K562 (cell line): ENCODE data around the gene OR8B8. TPM values are rescaled to one million over a fixed set of nuclear protein-coding genes. Genes with fewer than 3 reads are reported as not detected.

ENCODE experiments used
- C11orf30 ChIP-seq: fragments of 450-650 bp; IDR thresholded peaks from 2 replicates; pipeline ENCODE4 v1.6.1; 2016; ENCODE audit warnings: low read depth, mild to moderate bottlenecking
- CXXC5 ChIP-seq: fragments of 250-450 bp; sonication (Bioruptor Pico); IDR thresholded peaks from 2 replicates; pipeline ENCODE4 v1.8.0; 2022; ENCODE audit warnings: inconsistent platforms, mild to moderate bottlenecking, moderate library complexity
- ESRRA ChIP-seq: fragments of 450-650 bp; IDR thresholded peaks from 2 replicates; pipeline ENCODE4 v1.6.1; 2014; ENCODE audit warnings: low read depth, mild to moderate bottlenecking, moderate library complexity, borderline replicate concordance
- FOXP4 ChIP-seq: sonication (generic); formaldehyde crosslinking; IDR thresholded peaks from 2 replicates; pipeline ENCODE4 v1.8.0; 2022; ENCODE audit warnings: mild to moderate bottlenecking, missing genetic modification reagents, borderline replicate concordance
- MCM2 ChIP-seq: fragments of 450-650 bp; IDR thresholded peaks from 2 replicates; pipeline ENCODE4 v1.6.1; 2017; ENCODE audit warnings: low read depth, mild to moderate bottlenecking
- MYC ChIP-seq, 2 experiments: fragments of 250-450 bp in 1 of 2; sonication (Bioruptor Pico) in 1 of 2; IDR thresholded peaks; 2 replicates each; pipeline versions ENCODE4 v1.5.1 to v1.6.1; 2012 to 2021; ENCODE audit warnings: low read depth in 2 of 2, borderline replicate concordance in 1 of 2, improper control_type of control experiment in 1 of 2, low read length in 1 of 2, mild to moderate bottlenecking in 1 of 2, moderate library complexity in 1 of 2
- RBM34 ChIP-seq: fragments of 200-400 bp; formaldehyde crosslinking; IDR thresholded peaks from 2 replicates; pipeline ENCODE4 v1.6.1; 2018; ENCODE audit warnings: low read length, borderline replicate concordance; ENCODE audit not compliant: insufficient read depth
- TEAD4 ChIP-seq, 2 experiments: sonication (generic) in 1 of 2; formaldehyde crosslinking in 1 of 2; IDR thresholded peaks; 2 replicates each; pipeline versions ENCODE4 v1.6.1 to v1.8.0; 2012 to 2022; ENCODE audit warnings: borderline replicate concordance in 1 of 2, inconsistent platforms in 1 of 2, low read length in 1 of 2, mild to moderate bottlenecking in 1 of 2, missing genetic modification reagents in 1 of 2
- U2AF1 ChIP-seq: fragments of 200-400 bp; formaldehyde crosslinking; optimal IDR thresholded peaks from 2 replicates; pipeline ENCODE3; 2017; ENCODE audit warnings: mild to moderate bottlenecking, low read depth, low read length, moderate library complexity
- ZBTB9 ChIP-seq: fragments of 450-650 bp; formaldehyde crosslinking; IDR thresholded peaks from 2 replicates; pipeline ENCODE4 v1.4.0; 2020; ENCODE audit warnings: mild to moderate bottlenecking, moderate library complexity
- ZNF311 ChIP-seq: fragments of 250-450 bp; sonication (Bioruptor Pico); IDR thresholded peaks from 2 replicates; pipeline ENCODE4 v1.4.0; 2020; ENCODE audit warnings: mild to moderate bottlenecking, moderate library complexity
- ZNF347 ChIP-seq: fragments of 450-650 bp; formaldehyde crosslinking; IDR thresholded peaks from 2 replicates; pipeline ENCODE4 v1.4.0; 2020; ENCODE audit warnings: low read depth, mild to moderate bottlenecking, moderate library complexity
- ZNF444 ChIP-seq: fragments of 250-450 bp; sonication (Bioruptor Pico); IDR thresholded peaks from 2 replicates; pipeline ENCODE4 v1.4.0; 2020; ENCODE audit warnings: mild to moderate bottlenecking, moderate library complexity
- polyA plus RNA-seq, 8 experiments: library from polyadenylated mRNA; depleted of rRNA in 4 of 8; stranded (reverse) in 5 of 8; unstranded in 3 of 8; fragments of >200 nt; fragmentation: Nextera tagmentation in 2 of 8; fragmentation: Illumina TruSeq in 1 of 8; extraction: Ambion mirVana in 2 of 8; extraction: Trizol in 1 of 8; gene quantifications; 2 replicates each; pipeline versions ENCODE4 v1.2.1 to v1.2.3, GENCODE V29; 2011 to 2014; ENCODE audit warnings: inconsistent platforms in 1 of 8, missing spikeins in 1 of 8
- total RNA-seq, 7 experiments: library from RNA; depleted of rRNA in 6 of 7; stranded (reverse); fragments of >200 nt in 6 of 7; fragmentation: Illumina TruSeq in 2 of 7; extraction: Trizol in 2 of 7; gene quantifications; 2 replicates each; pipeline versions ENCODE4 v1.2.1 to v1.2.3, GENCODE V29; 2011 to 2021; ENCODE audit warnings: low replicate concordance in 1 of 7
- TF ChIP-seq, protein P1 (sequence below): fragments of 450-650 bp; IDR thresholded peaks from 2 replicates; pipeline ENCODE4 v1.6.1; 2016; ENCODE audit warnings: borderline replicate concordance
- TF ChIP-seq, protein P2 (sequence below): fragments of 450-650 bp; IDR thresholded peaks from 2 replicates; pipeline ENCODE4 v1.6.1; 2017; ENCODE audit warnings: antibody characterized with exemption, mild to moderate bottlenecking

The OR8B8 gene
- total and polyA plus RNA-seq, 9 of the 15 experiments (the other 6 are each of a cell fraction or from before 2014, with no cell fraction given): 0.18 TPM; not detected in 8

DNA sequence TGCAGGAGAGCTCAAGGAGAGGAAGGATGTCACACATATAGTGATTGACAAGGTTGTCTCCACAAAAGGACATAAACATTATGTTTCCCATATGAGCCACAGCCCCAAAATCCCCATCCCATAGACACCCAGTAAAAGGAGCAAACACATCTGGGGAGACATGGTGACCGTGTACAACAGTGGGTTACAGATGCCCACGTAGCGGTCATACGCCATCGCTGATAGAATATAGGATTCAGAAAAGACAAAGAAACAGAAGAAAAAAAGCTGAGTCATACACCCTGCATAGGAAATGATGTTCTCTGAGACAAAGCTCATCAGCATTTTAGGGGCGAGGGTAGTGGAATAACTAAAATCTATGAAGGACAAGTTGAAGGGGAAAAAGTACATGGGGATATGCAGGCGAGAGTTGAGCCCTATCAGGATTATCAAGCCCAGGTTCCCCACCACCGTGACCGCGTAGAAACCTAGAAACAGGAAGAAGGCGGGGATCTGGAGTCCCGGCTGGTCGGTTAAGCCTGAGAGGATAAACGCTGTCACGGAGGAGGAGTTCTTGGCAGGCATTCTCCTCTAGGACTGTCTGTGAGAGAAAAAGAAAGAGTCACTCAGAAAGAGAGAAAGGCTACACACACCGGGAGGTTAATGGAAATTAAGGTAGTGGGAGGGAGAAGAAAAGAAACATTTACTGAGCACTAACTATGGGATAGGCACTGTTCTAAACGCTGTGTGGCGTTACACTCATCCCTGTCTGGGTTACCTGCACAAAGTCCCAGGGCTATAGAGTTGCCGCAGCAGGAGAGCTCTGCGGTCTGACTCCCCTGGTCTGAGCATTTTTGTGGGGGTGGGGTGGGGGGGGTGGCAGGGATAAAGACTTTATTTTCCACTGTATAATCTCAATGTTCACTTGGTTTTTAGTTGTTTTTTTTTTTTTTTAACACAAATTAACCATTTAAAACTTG lies 36.1 kb upstream of the OR8B8 start (continued):
- TF ChIP-seq ESRRA (0 out of 2 replicates have a peak, but pooled peaks have one; percentile 34), ZNF311 (CRISPR knock-in tag) (0 out of 2 replicates have a peak, but pooled peaks have one; percentile 43), MCM2 (no peak), ZNF444 (CRISPR knock-in tag) (no peak), C11orf30 (peak; percentile 98), U2AF1 (no peak), TEAD4 (IDR thresholded peaks at IDR 0.05; ENCODE audit: low read length) (no peak), TEAD4 (CRISPR knock-in tag; IDR thresholded peaks at IDR 0.05; ENCODE audit: borderline replicate concordance) (no peak), RBM34 (no peak), FOXP4 (CRISPR knock-in tag) (no peak), ZNF347 (no peak), MYC (IDR thresholded peaks at IDR 0.05; ENCODE audit: low read depth, low read length) (no peak), MYC (CRISPR knock-in tag; IDR thresholded peaks at IDR 0.05; ENCODE audit: borderline replicate concordance, low read depth) (no peak), CXXC5 (peak; percentile 41), ZBTB9 (CRISPR knock-in tag) (no peak)
- TF ChIP-seq, protein P1, sequence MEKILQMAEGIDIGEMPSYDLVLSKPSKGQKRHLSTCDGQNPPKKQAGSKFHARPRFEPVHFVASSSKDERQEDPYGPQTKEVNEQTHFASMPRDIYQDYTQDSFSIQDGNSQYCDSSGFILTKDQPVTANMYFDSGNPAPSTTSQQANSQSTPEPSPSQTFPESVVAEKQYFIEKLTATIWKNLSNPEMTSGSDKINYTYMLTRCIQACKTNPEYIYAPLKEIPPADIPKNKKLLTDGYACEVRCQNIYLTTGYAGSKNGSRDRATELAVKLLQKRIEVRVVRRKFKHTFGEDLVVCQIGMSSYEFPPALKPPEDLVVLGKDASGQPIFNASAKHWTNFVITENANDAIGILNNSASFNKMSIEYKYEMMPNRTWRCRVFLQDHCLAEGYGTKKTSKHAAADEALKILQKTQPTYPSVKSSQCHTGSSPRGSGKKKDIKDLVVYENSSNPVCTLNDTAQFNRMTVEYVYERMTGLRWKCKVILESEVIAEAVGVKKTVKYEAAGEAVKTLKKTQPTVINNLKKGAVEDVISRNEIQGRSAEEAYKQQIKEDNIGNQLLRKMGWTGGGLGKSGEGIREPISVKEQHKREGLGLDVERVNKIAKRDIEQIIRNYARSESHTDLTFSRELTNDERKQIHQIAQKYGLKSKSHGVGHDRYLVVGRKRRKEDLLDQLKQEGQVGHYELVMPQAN: 0 out of 2 replicates have a peak, but pooled peaks have one; percentile 8
- TF ChIP-seq, protein P2, sequence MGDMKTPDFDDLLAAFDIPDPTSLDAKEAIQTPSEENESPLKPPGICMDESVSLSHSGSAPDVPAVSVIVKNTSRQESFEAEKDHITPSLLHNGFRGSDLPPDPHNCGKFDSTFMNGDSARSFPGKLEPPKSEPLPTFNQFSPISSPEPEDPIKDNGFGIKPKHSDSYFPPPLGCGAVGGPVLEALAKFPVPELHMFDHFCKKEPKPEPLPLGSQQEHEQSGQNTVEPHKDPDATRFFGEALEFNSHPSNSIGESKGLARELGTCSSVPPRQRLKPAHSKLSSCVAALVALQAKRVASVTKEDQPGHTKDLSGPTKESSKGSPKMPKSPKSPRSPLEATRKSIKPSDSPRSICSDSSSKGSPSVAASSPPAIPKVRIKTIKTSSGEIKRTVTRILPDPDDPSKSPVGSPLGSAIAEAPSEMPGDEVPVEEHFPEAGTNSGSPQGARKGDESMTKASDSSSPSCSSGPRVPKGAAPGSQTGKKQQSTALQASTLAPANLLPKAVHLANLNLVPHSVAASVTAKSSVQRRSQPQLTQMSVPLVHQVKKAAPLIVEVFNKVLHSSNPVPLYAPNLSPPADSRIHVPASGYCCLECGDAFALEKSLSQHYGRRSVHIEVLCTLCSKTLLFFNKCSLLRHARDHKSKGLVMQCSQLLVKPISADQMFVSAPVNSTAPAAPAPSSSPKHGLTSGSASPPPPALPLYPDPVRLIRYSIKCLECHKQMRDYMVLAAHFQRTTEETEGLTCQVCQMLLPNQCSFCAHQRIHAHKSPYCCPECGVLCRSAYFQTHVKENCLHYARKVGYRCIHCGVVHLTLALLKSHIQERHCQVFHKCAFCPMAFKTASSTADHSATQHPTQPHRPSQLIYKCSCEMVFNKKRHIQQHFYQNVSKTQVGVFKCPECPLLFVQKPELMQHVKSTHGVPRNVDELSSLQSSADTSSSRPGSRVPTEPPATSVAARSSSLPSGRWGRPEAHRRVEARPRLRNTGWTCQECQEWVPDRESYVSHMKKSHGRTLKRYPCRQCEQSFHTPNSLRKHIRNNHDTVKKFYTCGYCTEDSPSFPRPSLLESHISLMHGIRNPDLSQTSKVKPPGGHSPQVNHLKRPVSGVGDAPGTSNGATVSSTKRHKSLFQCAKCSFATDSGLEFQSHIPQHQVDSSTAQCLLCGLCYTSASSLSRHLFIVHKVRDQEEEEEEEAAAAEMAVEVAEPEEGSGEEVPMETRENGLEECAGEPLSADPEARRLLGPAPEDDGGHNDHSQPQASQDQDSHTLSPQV: 0 out of 2 replicates have a peak, but pooled peaks have one; percentile 28
